Measurements from ENCODE around the gene DDX39B. TPM values are rescaled to one million over a fixed set of nuclear protein-coding genes. Genes with fewer than 3 reads are reported as not detected.

Gene DDX39B
- total RNA-seq, 1 experiment from 2014 or later: 384 TPM

Small RNA genes within 50 kb of the gene (small RNA-seq; reads per million reads assigned to genes)
- 0 reads per million in 2 experiments for gene AL663061.1
- gene RF00019: 0 reads per million in 2 experiments
- 52.7 to 646 reads per million in 2 experiments for gene SNORD117
- 0 reads per million in 2 experiments for gene SNORD84

Other genes starting within 250 kb of the DDX39B start
- gene HLA-B, start 184.8 kb downstream of the DDX39B start, total RNA-seq (2014; rRNA removed; shearing (Covaris generic)): 179 and 192 TPM in 2 replicates
- 71.5 and 77.4 TPM in 2 replicates for gene MICA, start 138.4 kb downstream of the DDX39B start, total RNA-seq (2014; rRNA removed; shearing (Covaris generic))
- gene MICB, start 43.9 kb downstream of the DDX39B start, total RNA-seq (2014; rRNA removed; shearing (Covaris generic)): 4.9 and 7.0 TPM in 2 replicates
- gene MCCD1, start 13.0 kb downstream of the DDX39B start, total RNA-seq (2014; rRNA removed; shearing (Covaris generic)): not detected in 2 replicates
- 0.32 and 0.45 TPM in 2 replicates for gene ATP6V1G2, start 4.6 kb upstream of the DDX39B start, total RNA-seq (2014; rRNA removed; shearing (Covaris generic))
- gene NFKBIL1, start 5.6 kb upstream of the DDX39B start, total RNA-seq (2014; rRNA removed; shearing (Covaris generic)): 17.2 and 17.8 TPM in 2 replicates
- not detected in 2 replicates for gene LTA, start 30.3 kb upstream of the DDX39B start, total RNA-seq (2014; rRNA removed; shearing (Covaris generic))
- gene TNF, start 33.6 kb upstream of the DDX39B start, total RNA-seq (2014; rRNA removed; shearing (Covaris generic)): not detected in 2 replicates
- gene LTB, start 40.4 kb upstream of the DDX39B start, total RNA-seq (2014; rRNA removed; shearing (Covaris generic)): not detected in 2 replicates
- not detected in 2 replicates for gene LST1, start 44.3 kb upstream of the DDX39B start, total RNA-seq (2014; rRNA removed; shearing (Covaris generic))
- not detected in 2 replicates for gene NCR3, start 51.0 kb upstream of the DDX39B start, total RNA-seq (2014; rRNA removed; shearing (Covaris generic))
- gene AIF1, start 73.2 kb upstream of the DDX39B start, total RNA-seq (2014; rRNA removed; shearing (Covaris generic)): not detected in 2 replicates
- gene PRRC2A, start 78.7 kb upstream of the DDX39B start, total RNA-seq (2014; rRNA removed; shearing (Covaris generic)): 32.0 and 48.6 TPM in 2 replicates
- 110 and 149 TPM in 2 replicates for gene BAG6, start 110.7 kb upstream of the DDX39B start, total RNA-seq (2014; rRNA removed; shearing (Covaris generic))
- 0.42 and 0.43 TPM in 2 replicates for gene APOM, start 113.9 kb upstream of the DDX39B start, total RNA-seq (2014; rRNA removed; shearing (Covaris generic))
- gene C6orf47, start 118.8 kb upstream of the DDX39B start, total RNA-seq (2014; rRNA removed; shearing (Covaris generic)): 24.5 and 25.6 TPM in 2 replicates
- gene GPANK1, start 123.0 kb upstream of the DDX39B start, total RNA-seq (2014; rRNA removed; shearing (Covaris generic)): 17.8 and 18.5 TPM in 2 replicates
- 213 and 226 TPM in 2 replicates for gene CSNK2B, start 124.1 kb upstream of the DDX39B start, total RNA-seq (2014; rRNA removed; shearing (Covaris generic))
- gene LY6G5B, start 128.0 kb upstream of the DDX39B start, total RNA-seq (2014; rRNA removed; shearing (Covaris generic)): 0.85 and 0.87 TPM in 2 replicates
- gene LY6G5C, start 139.1 kb upstream of the DDX39B start, total RNA-seq (2014; rRNA removed; shearing (Covaris generic)): 0.48 TPM in 1 of 2 replicates, not detected in the other
- gene ABHD16A, start 161.3 kb upstream of the DDX39B start, total RNA-seq (2014; rRNA removed; shearing (Covaris generic)): 53.0 and 55.0 TPM in 2 replicates
- not detected in 2 replicates for gene LY6G6F, start 164.9 kb upstream of the DDX39B start, total RNA-seq (2014; rRNA removed; shearing (Covaris generic))
- not detected in 2 replicates for gene LY6G6D, start 173.3 kb upstream of the DDX39B start, total RNA-seq (2014; rRNA removed; shearing (Covaris generic))
- not detected in 2 replicates for gene LY6G6C, start 179.7 kb upstream of the DDX39B start, total RNA-seq (2014; rRNA removed; shearing (Covaris generic))
- gene MPIG6B, start 181.4 kb upstream of the DDX39B start, total RNA-seq (2014; rRNA removed; shearing (Covaris generic)): not detected in 2 replicates
- 4.6 and 4.7 TPM in 2 replicates for gene DDAH2, start 187.3 kb upstream of the DDX39B start, total RNA-seq (2014; rRNA removed; shearing (Covaris generic))
- 466 and 467 TPM in 2 replicates for gene CLIC1, start 194.5 kb upstream of the DDX39B start, total RNA-seq (2014; rRNA removed; shearing (Covaris generic))
- gene MSH5, start 198.0 kb upstream of the DDX39B start, total RNA-seq (2014; rRNA removed; shearing (Covaris generic)): 16.1 and 17.5 TPM in 2 replicates
- 1.1 and 1.7 TPM in 2 replicates for gene SAPCD1, start 220.7 kb upstream of the DDX39B start, total RNA-seq (2014; rRNA removed; shearing (Covaris generic))
- not detected in 2 replicates for gene VWA7, start 235.3 kb upstream of the DDX39B start, total RNA-seq (2014; rRNA removed; shearing (Covaris generic))